B cell (primary cell): ENCODE results near the gene GOLGA6L2. TPM values are rescaled to one million over a fixed set of nuclear protein-coding genes. Genes with fewer than 3 reads are reported as not detected.

Experiments
- ATAC-seq: fragments of 200-7000 bp; cut with Tn5 transposase; one replicate; pipeline ENCODE4 v1.10.0; 2021; ENCODE audit warnings: low read depth, mild to moderate bottlenecking, moderate number of reproducible peaks, moderate library complexity
- CTCF ChIA-PET: fragments of 350-600 bp; sonication (Branson Sonifier 250); formaldehyde crosslinking; loops from one replicate; lab custom pipeline; 2021; ENCODE audit warnings: antibody characterized with exemption, inconsistent platforms; lab: Charles Lee
- POLR2A ChIA-PET: fragments of 350-600 bp; sonication (Branson Sonifier 250); formaldehyde crosslinking; loops from one replicate; lab custom pipeline; 2021; ENCODE audit warnings: antibody characterized with exemption; lab: Charles Lee
- DNase-seq: peaks from one replicate; pipeline ENCODE4 v3.0.0; 2013
- H2AFZ ChIP-seq: 2 replicates; pipeline ENCODE4 v1.6.1; 2012; ENCODE audit warnings: mild to moderate bottlenecking, low read depth, low read length; ENCODE audit not compliant: insufficient read depth, poor library complexity, severe bottlenecking
- H3K27ac ChIP-seq, 2 donors: 1 replicate in 1 of 2; 2 replicates in 1 of 2; pipeline ENCODE4 v1.5.1; 2012 to 2013; ENCODE audit warnings: low read length in 2 of 2, mild to moderate bottlenecking in 2 of 2, moderate library complexity in 1 of 2
- H3K27me3 ChIP-seq, 4 experiments: fragments of 200-600 bp in 1 of 4; sonication (generic) in 1 of 4; replicated peaks in 1 of 4; 1 replicate in 2 of 4; 2 replicates in 2 of 4; pipeline versions ENCODE4 v1.6.1 to v1.7.0; 2013 to 2016; ENCODE audit warnings: low read length in 3 of 4, mild to moderate bottlenecking in 2 of 4, mixed read lengths in 1 of 4, moderate library complexity in 1 of 4; ENCODE audit not compliant: insufficient read depth in 4 of 4, control insufficient read depth in 3 of 4; ENCODE audit errors: control extremely low read depth in 1 of 4
- H3K36me3 ChIP-seq, 2 experiments: replicated peaks in 1 of 2; 1 replicate in 1 of 2; 2 replicates in 1 of 2; pipeline versions ENCODE4 v1.6.1 to v1.7.1; 2013; ENCODE audit warnings: low read length in 1 of 2; ENCODE audit not compliant: insufficient read depth in 2 of 2, control insufficient read depth in 1 of 2; ENCODE audit errors: control extremely low read depth in 1 of 2, extremely low read depth in 1 of 2
- H3K4me1 ChIP-seq, 2 donors: fragments of 200-600 bp in 1 of 2; sonication (generic) in 1 of 2; 1 replicate in 1 of 2; 2 replicates in 1 of 2; pipeline versions ENCODE4 v1.5.1 to v1.6.1; 2013 to 2017; ENCODE audit warnings: low read length in 2 of 2; ENCODE audit not compliant: control insufficient read depth in 2 of 2, insufficient read depth in 2 of 2
- H3K4me2 ChIP-seq: replicated peaks from 2 replicates; pipeline ENCODE3; 2012; ENCODE audit warnings: mild to moderate bottlenecking, low read depth, low read length; ENCODE audit not compliant: poor library complexity, severe bottlenecking
- H3K4me3 ChIP-seq, 5 experiments: fragments of 200-600 bp in 1 of 5; sonication (generic) in 1 of 5; 1 replicate in 3 of 5; 2 replicates in 2 of 5; pipeline versions ENCODE4 v1.5.1 to v1.7.0; 2011 to 2016; ENCODE audit warnings: low read length in 4 of 5, mild to moderate bottlenecking in 4 of 5, low read depth in 2 of 5, control low read depth in 1 of 5, moderate library complexity in 1 of 5; ENCODE audit not compliant: insufficient read depth in 1 of 5; ENCODE audit errors: control extremely low read depth in 1 of 5, extremely low read depth in 1 of 5
- H3K79me2 ChIP-seq: fragments of 200-600 bp; sonication (generic); one replicate; pipeline ENCODE4 v1.6.0; 2016; ENCODE audit warnings: low read length; ENCODE audit not compliant: control insufficient read depth, insufficient read depth
- H3K9ac ChIP-seq: fragments of 200-600 bp; sonication (generic); 2 replicates; pipeline ENCODE4 v1.6.1; 2017; ENCODE audit warnings: mild to moderate bottlenecking, low read length, moderate library complexity
- H3K9me3 ChIP-seq, 3 donors: one replicate each; pipeline versions ENCODE4 v1.6.1 to v1.7.1; 2013; ENCODE audit warnings: low read length in 2 of 3; ENCODE audit not compliant: control insufficient read depth in 2 of 3, insufficient read depth in 1 of 3; ENCODE audit errors: control extremely low read depth in 1 of 3
- H4K20me1 ChIP-seq: 2 replicates; pipeline ENCODE4 v1.6.0; 2012; ENCODE audit warnings: mild to moderate bottlenecking, low read length; ENCODE audit not compliant: insufficient read depth, control insufficient read depth, poor library complexity, severe bottlenecking
- H3K27ac Mint-ChIP-seq: one replicate; pipeline ENCODE4 v1.8.0; 2021; ENCODE audit warnings: mixed read lengths
- H3K27me3 Mint-ChIP-seq: one replicate; pipeline ENCODE4 v1.8.0; 2021; ENCODE audit warnings: mixed read lengths
- H3K4me1 Mint-ChIP-seq: one replicate; pipeline ENCODE4 v1.8.0; 2021; ENCODE audit warnings: mixed read lengths
- H3K4me3 Mint-ChIP-seq: one replicate; pipeline ENCODE4 v1.8.0; 2021; ENCODE audit warnings: mixed read lengths
- H3K9me3 Mint-ChIP-seq: one replicate; pipeline ENCODE4 v1.8.0; 2022; ENCODE audit warnings: mixed read lengths; ENCODE audit not compliant: insufficient read depth
- CTCF ChIP-seq: fragments of 200-600 bp; IDR thresholded peaks from one replicate; pipeline ENCODE4 v1.8.0; 2022; ENCODE audit warnings: antibody characterized with exemption, mild to moderate bottlenecking
- EZH2 ChIP-seq: IDR thresholded peaks from 2 replicates; pipeline ENCODE4 v1.6.1; 2012; ENCODE audit warnings: borderline replicate concordance, low read depth, mild to moderate bottlenecking, moderate library complexity, low read length; ENCODE audit not compliant: insufficient read depth, poor library complexity, severe bottlenecking
- WGBS: methylation state at CpG from one replicate; pipeline ENCODE4 v1.1.5; 2013; ENCODE audit warnings: missing lambda C conversion rate; ENCODE audit not compliant: insufficient coverage; 5-methylcytosine and 5-hydroxymethylcytosine counted together
- intact Hi-C: fragments of 100-400 bp; cut with micrococcal nuclease; formaldehyde crosslinking; loops from one replicate; pipeline ENCODE4 v1.10.0; 2022
- polyA plus RNA-seq: library from polyadenylated mRNA; depleted of rRNA; stranded (reverse); fragments of >200 nt; gene quantifications from 2 replicates; pipeline ENCODE4 v1.2.3, GENCODE V29; 2012
- total RNA-seq, 2 donors: library from RNA; stranded (reverse); fragments of 120-200 nt in 1 of 2; gene quantifications; 1 replicate in 1 of 2; 2 replicates in 1 of 2; pipeline versions ENCODE4 v1.2.3 to v1.2.4, GENCODE V29; 2013 to 2022

Gene GOLGA6L2
- total and polyA plus RNA-seq, 2 donors (not counting 1 experiment from before 2014, with no cell fraction given), result not detected

- H3K9me3 Mint-ChIP-seq, result no peaks in the 10 kb centered on the region
- CTCF ChIA-PET, result no interaction called here
- Histone ChIP-seq H3K9ac (no peak overlapping the region), H3K9me3 (no peaks in the 10 kb centered on the region), H4K20me1 (no peaks in the 10 kb centered on the region), H3K4me2 (no peak overlapping the region), H3K27me3 (no peaks in the 10 kb centered on the region), H2AFZ (no peak overlapping the region), H3K36me3 (no peaks in the 10 kb centered on the region), H3K79me2 (no peaks in the 10 kb centered on the region), H3K4me3 (no peak overlapping the region), H3K27ac (no peak overlapping the region), H3K4me1 (no peaks in the 10 kb centered on the region)
- DNase-seq (no peak), ATAC-seq (no peak)
- TF ChIP-seq EZH2, result no peak
- POLR2A ChIA-PET, result no interaction called here
- H3K4me3 Mint-ChIP-seq, result no peak overlapping the region
- intact Hi-C loops, result no loop called here
- H3K27me3 Mint-ChIP-seq, result peaks cover 12% of the 10 kb centered on the region
- no peaks in the 10 kb centered on the region for H3K4me1 Mint-ChIP-seq
- H3K27ac Mint-ChIP-seq, result no peak overlapping the region
- WGBS, result 78% methylated on average over 1 of the region's 1 CpG
These were observed 35.2 kb upstream of the GOLGA6L2 start for GRCh38 chr15:23482228-23482627.

GRCh38 chr15:23477920-23478319, 30.9 kb upstream of the GOLGA6L2 start:
- WGBS, result 83% methylated on average over 6 of the region's 6 CpGs
- H3K4me2 ChIP-seq, result no peak overlapping the region
- H3K9me3 Mint-ChIP-seq, result no peaks in the 10 kb centered on the region
- DNase-seq (no peak), ATAC-seq (no peak)
- no peak overlapping the region for H3K9ac ChIP-seq
- no peak overlapping the region for H3K27ac Mint-ChIP-seq
- no peaks in the 10 kb centered on the region for H3K9me3 ChIP-seq
- peaks cover 8% of the 10 kb centered on the region for H3K27me3 Mint-ChIP-seq
- no peaks in the 10 kb centered on the region for H3K4me1 Mint-ChIP-seq
- CTCF ChIA-PET, result no interaction called here
- H3K27me3 ChIP-seq, result no peaks in the 10 kb centered on the region
- no peaks in the 10 kb centered on the region for H3K4me1 ChIP-seq
- H3K4me3 Mint-ChIP-seq, result no peak overlapping the region
- intact Hi-C loops, result no loop called here
- H3K27ac ChIP-seq, result no peak overlapping the region
- H3K4me3 ChIP-seq, result no peak overlapping the region
- H3K36me3 ChIP-seq, result no peaks in the 10 kb centered on the region
- POLR2A ChIA-PET, result no interaction called here
- H3K79me2 ChIP-seq, result no peaks in the 10 kb centered on the region
- H2AFZ ChIP-seq, result no peak overlapping the region
- TF ChIP-seq CTCF (no peak), EZH2 (no peak)
- H4K20me1 ChIP-seq, result no peaks in the 10 kb centered on the region
